Esophagus mucosa (tissue), 1 donor: ENCODE measurements around the gene ZKSCAN3. TPM values are rescaled to one million over a fixed set of nuclear protein-coding genes. Genes with fewer than 3 reads are reported as not detected.
A peak's percentile ranks its signal among the peaks of the same experiment; 100 is the strongest.
"Not testable (repeated sequence)": the region's sequence is repeated elsewhere in the genome, so short reads cannot be mapped to it uniquely, and the experiment has no call there.

Source experiments
- ATAC-seq: fragments of 200-7000 bp; cut with Tn5 transposase; one replicate; pipeline ENCODE4 v1.9.1; 2020
- total RNA-seq: library from RNA; stranded (reverse); gene quantifications from one replicate; pipeline ENCODE4 v1.2.4, GENCODE V29; 2023
- donor health status: DM: yes; HTN: yes; CAD: no.

Gene ZKSCAN3
- total RNA-seq, 1 donor from 2014 or later, result 2.4 TPM

DNA sequence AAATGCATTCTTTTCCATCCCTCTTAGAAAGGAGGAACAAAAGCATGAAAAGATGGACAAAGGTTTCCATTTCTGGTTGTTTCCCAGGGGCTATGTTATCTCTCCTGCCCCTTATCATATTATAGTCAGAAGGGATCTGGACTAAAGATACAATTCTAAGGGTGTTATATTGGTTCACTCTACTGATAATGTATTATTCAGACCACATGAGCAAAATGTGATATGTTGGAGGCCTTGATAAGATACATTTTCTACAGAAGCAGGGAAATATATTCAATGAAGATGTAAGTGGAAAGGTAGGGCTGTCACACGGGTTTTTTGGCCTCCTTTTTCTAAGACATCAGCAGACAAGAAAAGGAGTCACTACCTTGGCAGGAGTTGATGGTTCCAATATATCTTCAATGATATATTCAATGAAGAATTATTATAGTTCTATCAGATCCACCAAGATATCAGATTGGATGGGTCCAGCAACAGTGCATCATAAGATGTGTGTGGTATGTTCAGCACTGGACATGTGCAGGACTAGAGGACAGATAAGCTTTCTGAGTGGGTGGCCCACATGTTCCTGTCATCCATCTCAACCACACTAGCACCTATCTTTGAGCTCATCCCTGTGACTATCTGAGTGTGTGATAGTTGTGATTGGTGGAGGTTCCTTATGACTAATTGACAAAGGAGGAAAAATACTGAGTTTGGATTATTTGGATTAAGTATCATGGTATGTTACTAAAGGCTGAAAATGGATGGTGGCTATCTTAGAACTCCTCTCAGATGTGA is 5.7 kb upstream of the ZKSCAN3 start:
- ATAC-seq, result no peak

DNA sequence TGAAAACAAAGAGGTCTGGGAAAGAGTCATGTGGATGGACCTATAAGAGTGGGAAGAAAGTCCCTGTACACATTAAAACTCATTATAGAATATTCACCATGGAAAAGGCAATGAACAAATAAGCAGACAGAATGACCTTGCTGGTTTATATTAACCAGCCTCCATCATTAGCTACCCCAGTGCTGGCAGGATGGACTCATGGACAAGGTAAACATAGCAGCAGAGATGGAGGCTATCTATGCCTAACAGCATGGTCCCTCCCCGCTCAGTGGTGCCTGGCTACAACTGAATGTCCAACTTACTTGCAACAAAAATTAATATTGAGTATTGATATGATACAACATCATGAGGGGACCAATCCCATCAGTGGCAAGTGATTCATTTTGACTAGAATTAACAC is 4.5 kb upstream of the ZKSCAN3 start:
- no peak for ATAC-seq

DNA sequence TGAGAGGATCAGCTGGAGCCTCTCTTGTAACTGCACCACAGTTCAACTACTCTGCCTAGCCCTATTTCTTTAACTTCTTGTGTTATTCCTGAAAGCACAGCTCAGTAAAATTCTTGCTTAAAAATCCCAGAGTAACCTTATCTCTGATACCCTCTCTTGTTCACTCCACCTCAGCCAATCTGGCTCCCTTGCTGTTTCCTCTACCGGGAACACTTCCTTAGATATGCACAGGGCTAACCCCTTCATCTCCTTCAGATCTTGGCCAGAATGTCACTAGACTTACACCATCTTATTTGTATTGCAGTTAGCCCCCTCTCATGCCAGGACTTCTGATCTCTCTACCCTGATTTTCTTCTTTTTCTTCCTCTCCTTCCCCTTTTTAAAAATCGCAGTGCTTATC is 2.6 kb upstream of the ZKSCAN3 start:
- ATAC-seq, result no peak

DNA sequence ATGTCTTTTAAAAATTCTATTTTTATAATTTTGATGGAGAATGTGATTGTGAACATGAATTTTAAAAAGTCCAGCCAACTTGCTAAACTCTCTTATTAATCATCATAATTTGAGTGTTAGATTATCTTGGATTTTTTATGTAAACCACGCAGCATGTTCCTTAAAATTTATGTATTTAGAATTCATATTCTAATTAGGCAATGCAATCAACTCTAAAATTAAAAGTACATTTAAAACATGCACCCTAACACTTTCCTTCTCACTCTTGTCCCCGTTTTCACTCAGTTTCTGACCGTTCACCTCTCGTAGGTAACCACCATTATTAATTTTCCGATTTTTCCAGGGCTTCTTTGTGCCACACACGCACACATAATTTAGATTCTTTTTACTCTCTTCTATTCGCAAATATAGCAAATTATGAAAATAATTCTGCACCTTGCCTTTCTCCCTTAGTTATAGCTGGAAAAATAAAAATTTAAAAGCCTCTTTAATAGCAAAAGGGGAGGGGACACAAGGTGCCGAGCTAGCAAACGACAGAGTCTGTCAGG is 329 bp upstream of the ZKSCAN3 start:
- no peak for ATAC-seq

DNA sequence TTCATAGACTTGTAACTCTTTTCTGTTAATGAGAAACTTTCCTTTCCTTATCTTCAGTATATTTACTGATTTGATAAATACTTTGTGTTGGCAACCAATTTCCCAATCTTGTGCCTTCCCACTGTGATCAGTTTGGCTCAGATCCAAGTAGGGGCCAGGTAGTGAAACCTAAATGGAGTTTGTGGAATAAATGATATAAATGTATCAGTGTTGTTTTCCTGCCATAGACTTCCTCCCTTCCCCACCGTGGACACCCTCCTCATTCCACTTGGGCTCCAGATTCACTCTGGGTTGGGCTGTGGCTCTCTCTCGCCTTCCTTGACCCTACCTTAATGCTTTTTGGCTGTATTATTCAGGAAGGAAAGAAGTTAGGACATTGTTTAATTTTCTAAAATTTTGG is 1.3 kb downstream of the ZKSCAN3 start:
- ATAC-seq, result no peak

DNA sequence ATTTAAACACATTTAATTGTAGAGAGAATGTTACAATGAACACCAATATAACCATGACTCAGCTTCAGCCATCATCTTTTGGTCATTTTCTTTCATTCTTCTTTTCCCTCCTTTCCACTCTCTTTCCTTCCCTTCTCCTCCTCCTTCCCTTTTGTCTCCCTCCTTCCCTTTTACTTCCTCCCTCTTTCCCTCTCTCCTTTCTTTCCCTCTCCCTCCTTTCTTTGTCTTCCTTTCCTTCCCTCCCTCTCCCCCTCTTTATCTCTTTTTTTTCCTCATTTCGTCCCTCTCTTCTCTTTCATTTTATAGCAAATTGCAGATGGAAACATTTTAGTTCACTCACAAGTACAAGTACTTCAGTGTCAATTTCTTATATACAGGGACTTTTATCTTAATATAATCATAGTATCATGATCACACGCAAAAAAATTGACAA is 1.8 kb downstream of the ZKSCAN3 start:
- ATAC-seq, result no peak

DNA sequence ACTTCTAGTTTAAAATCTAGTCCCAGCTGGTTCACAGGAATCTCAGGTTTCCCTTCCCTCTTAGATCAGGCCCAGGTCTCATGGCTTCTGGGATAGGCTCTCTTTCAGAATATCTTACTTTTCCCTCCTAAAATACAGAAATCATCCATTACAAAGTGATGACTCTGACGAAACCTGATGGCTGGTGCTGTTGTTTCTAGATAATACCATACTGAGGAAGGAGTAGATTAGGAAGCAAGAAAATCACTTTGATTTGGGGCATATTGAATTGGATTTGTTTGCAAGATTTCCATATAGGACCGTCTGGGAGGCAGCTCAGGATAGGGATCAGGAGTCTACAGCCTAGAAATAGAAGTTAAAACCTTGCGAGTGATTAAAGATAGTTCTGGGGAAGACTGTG is 3.6 kb downstream of the ZKSCAN3 start:
- no peak for ATAC-seq

DNA sequence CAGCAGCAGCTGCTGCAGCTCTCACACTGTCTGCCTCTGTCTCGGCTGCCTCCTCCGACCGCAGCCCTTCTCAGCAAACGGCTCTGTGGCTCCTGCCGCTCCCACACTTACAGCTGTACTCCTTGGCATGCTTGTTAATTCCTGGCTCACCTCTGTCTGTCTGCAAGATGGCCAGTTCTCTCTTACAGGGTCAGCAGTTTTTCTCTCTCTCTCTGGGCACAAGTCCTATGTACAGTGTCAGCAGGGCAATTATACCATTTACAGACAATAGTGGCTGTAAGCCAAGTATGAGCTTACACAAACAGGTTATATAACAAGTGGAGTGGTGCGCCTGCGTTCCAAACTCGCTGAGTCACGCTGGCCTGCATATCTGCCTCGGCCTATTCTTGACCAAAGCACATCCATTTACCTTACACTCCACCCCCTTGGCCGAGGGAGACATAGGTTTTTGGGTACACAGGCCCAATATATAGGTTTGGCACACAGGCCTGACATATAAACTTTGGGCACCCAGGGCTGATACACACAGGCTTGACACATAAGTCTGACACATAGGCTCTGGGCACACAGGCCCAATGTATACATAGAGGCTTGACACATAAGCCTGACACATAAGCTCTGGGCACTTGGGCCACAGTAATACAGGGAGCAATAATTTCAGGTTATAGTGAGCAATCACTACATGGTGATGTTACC is 4.4 kb downstream of the ZKSCAN3 start:
- ATAC-seq, result peak; percentile 91

DNA sequence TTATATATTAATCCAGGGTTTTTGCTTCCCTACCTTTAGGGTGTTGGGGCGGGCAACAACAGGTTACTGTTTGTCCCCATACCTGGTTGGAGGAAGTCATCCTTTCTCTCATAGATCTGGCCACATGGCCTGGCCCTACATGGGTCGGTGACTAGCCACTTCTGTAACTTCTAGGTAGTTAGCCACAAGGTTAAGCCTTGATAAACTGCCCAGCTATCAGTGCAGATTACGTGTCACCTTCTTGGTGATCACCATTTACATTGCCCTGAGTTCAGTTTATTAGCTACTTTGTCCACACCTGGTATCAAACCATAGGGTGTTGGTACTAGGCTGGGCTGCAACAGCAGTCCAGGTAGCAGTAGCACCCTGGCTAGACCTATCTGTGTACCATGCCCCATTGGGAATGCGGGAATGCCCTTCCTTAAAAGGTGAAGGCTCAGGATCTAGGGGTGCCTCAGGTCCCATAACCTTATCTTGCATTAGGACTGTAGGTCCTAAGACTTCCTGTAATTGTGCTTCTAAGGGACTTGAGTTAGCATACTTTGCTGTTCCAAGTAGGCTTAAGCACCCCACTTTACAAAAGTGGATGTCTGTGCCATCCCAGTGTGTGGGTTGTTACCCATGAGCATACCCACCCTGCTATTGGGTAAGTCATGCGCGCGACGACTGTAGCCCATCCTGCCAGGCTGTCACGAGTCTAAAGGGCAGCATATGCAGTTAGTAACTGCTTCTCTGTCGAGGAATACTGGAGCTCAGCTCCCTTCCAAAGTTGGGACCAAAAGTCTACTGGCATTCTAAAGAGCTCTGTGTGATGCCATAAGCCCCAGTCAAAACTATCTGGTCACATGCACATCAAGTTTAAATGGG is 5.2 kb downstream of the ZKSCAN3 start:
- no peak for ATAC-seq

DNA sequence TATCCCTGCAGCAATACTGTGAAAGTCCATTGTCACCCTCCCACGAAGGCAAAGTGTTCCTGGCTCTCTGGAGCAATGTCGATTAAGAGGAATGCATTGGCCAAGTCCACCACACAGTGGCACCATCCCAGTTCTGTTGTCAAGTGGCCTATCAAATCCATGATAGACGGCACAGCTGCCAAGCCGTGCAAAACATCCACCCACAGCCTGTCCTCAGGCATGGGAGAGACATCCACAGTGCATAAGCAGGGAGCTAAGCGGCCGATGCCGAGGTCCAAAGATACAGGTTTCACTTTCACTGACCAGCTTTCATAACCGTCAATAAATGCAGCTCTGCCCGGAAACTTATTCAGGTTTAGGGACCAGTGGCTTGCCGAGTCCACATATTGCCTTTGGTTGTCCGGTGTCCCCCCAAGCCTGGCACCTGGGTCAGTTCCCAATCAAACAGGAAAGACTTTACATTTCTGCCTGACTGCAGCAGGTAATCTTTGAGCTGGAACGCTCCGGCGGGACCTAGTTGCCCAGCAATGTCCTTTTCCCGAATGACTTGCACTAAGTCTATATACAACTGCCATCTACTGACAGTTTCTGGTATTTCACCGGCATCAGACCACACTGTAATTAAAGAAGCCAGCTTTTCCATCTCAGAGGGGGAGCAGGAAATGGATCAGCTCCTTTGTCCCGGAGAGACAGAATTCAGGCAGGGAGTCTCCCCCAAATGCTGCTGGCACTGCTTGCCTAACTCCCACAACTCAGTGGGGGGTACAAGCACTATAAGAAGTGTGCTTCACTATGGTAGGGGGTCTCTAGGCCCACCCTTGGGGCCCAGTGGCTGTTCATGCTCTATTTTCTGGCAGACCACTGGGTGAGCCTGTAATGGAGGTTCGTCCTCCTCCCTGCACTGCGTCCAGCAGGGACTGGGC is 6.3 kb downstream of the ZKSCAN3 start:
- ATAC-seq, result peak; percentile 67

DNA sequence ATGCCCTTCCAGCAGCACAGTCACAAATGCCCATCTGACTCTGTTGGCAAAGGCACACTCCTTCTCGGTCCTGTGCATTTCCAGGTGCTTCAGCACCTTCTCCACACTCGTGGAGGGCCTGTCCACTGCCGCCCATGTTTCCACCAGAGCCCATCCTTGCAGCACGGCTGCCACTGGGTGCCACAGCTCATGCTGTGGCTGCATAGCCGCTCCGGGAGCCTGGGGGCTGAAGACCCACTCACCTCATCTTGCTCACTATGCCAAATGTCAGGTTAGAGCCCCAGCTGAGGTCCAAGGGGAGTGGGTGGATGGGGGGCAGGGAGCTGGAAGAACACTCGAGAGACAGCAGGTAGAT is 6.9 kb downstream of the ZKSCAN3 start:
- no peak for ATAC-seq

DNA sequence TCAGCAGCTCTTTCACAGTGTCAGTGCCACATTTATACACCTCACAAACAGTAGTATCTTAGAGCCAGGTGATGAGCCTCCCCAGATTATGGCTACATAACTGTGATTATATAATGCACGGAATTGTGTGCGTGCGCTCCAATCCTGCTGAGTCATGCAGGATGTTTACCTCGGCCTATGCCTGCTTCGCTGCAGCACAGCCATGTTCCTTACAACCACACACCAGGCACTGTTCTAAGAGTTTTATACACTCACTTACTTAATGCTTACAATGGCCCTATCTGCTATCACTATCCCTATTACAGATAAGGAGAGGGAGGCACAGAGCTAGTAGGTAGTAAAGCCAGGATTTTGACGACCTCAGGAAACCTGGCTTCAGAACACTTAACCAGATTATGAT is 7.3 kb downstream of the ZKSCAN3 start:
- peak; percentile 38 for ATAC-seq

DNA sequence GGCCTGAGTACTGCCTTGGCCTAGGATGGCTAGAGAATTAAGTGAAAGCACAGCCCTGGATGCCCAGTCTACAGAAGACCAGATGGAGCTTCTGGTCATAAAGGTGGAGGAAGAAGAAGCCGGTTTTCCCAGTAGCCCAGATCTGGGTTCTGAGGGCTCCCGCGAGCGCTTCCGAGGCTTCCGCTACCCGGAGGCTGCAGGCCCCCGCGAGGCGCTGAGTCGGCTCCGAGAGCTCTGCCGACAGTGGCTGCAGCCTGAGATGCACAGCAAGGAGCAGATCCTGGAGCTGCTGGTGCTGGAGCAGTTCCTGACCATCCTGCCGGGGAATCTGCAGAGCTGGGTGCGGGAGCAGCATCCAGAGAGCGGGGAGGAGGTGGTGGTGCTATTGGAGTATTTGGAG is 9.8 kb downstream of the ZKSCAN3 start:
- ATAC-seq, result not testable (repeated sequence)

DNA sequence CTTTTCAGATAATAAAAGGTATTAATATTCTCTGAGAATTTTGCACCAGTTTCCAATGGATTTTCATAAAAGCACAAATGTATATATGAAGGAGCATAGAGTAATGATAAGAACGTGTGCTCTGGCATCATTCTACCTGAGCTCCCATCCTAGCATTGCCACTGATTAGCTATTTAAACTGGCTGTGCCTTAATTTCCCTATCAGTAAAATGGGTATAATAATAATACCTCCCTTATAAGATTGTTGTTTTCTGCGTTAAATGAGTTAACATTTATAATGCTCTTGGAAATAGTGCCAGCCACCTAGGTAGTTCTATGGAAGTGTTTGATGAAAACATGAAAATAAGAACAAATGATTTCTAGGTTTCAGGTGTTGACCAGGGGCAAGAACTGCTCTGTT is 11.2 kb downstream of the ZKSCAN3 start:
- ATAC-seq, result no peak

DNA sequence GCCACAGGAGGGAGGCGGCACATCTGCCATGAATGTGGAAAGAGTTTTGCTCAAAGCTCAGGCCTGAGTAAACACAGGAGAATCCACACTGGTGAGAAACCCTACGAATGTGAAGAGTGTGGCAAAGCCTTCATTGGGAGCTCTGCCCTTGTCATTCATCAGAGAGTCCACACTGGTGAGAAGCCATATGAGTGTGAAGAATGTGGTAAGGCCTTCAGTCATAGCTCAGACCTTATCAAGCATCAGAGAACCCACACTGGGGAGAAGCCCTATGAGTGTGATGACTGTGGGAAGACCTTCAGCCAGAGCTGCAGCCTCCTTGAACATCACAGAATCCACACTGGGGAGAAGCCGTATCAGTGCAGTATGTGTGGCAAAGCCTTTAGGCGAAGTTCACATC is 15.8 kb downstream of the ZKSCAN3 start:
- not testable (repeated sequence) for ATAC-seq

DNA sequence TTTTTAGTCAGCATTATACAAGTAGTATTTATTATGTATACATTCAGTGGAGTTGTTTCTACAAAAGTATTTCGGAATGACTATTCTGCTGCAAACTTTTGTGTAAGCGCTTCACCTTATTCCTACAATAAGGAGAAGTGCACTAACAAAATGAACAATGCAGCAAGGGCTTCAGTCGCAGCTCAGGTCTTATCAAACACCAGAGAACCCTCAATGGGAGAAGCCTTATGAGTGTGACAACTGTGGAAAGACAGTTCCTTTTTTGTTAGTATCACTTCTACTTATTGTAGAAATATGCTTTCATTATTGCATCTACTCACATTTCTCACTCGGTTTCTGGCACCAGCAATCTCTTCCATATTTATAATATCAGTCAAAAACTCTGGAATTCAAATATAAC is 18.8 kb downstream of the ZKSCAN3 start:
- ATAC-seq, result no peak

DNA sequence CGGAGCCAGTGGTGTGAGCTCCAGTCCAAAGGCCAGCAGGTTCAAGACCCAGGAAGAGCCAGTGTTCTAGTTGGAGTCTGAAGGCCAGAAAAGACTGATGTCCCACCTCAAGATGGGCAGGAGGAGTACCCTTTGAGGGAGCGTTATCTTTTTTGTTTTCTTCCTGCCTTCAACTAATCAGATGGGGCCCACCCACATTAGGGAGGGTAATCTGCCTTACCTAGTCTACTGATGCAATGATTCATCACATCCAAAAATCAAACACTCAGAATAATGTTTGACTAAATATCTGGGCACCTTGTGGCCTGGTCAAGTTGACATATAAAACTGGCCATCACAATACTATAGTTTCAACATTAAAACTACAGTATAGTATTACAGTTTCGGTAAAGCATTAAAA is 19.7 kb downstream of the ZKSCAN3 start:
- no peak for ATAC-seq

DNA sequence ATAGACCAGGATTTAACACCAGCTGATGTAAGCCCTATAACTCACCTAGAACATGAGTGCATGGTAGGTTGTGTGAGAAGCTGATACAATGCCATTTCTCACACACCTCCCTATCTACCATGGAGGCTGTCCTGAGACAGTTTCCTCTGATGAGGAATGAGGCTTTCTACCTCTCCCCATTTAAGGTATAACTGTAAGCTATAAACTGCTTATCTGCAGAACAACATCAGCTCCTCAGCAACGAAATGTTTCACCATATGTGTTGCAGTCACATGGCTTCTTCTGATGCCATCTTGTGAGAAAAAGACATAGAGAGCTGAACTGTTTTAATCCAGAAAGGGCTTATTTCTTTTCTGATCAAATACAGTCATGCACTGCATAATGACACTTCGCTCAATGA is 20.7 kb downstream of the ZKSCAN3 start:
- no peak for ATAC-seq

DNA sequence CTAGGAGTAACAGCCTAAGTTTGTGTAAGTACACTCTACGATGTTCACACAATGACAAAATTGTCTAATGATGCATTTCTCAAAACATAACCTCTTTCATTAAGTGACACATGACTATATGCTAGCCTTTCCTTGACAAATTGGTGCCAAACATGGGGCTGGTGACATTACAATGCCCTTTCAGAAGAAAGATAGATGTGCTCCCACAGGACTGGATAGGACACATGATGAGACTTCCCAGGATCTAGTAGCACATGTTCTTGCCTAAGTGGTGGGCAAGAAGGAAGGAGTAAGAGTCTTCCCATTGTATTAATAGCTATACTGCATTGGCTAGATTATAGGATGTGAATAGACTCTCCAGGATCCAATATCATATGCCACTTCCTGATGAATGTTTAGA is 21.5 kb downstream of the ZKSCAN3 start:
- ATAC-seq, result no peak

DNA sequence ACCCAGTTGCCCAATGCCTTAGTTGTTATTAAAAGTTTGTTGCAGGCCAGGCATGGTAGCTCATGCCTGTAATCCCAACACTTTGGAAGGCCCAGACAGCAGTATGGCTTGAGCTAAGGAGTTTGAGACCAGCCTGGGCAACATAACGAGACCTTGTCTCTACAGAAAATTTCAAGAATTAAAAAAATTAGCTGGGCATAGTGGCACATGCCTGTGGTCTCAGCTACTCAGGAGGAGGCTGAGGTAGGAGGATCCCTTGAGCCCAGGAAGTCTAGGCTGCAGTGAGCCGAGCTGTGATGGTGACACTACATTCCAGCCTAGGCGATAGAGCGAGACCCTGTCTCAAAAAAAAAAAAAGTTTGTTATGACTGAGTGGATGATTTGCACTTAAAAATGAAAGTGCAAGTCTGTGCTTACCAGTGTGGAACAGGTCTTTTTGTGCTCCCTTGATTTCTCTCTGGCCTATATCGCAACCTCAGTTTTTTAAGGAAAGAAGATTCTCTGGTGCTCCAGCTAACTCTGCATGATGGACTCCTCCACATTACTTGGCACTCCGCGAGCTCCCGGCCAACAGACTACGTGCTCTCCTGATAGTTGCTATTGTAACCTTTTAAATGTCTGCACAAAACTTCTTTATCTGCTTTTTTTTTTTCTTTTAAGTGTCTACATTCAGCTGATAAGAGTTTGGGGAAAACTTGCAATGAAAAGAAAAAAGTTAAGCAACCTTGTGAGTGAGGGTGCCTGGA is 22.1 kb downstream of the ZKSCAN3 start:
- ATAC-seq, result no peak

DNA sequence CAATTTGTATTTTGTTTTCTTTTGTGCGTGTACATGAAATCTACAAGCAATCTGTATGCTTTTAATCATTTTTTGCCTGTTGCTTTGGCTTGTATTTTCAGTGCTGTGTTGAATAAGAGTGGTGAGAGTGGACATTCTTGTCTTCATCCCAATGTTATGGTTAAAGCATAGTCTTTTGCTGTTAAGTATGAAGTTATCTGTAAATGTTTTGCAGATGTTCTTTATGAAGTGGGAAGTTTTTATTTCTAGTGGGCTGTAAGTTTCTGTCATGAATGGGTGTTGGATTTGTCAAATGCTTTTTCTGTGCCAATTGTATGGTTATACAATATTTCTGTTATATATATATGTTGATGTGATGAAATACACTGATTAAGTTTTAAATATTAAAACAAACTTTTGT is 24.2 kb downstream of the ZKSCAN3 start:
- no peak for ATAC-seq
